H1 (cell line): ENCODE measurements around the gene MATN1.

Source experiments
- CTCF ChIP-seq, 3 experiments: IDR thresholded peaks; 1 replicate in 2 of 3; 2 replicates in 1 of 3; pipeline versions ENCODE4 v1.5.1 to v1.6.1; 2011; ENCODE audit warnings: low read length in 3 of 3, mild to moderate bottlenecking in 3 of 3, inconsistent platforms in 2 of 3, low read depth in 1 of 3, moderate library complexity in 1 of 3; ENCODE audit not compliant: insufficient read depth in 1 of 3; ENCODE audit errors: control extremely low read depth in 1 of 3
- E2F6 ChIP-seq: IDR thresholded peaks from 2 replicates; pipeline ENCODE4 v1.6.1; 2012; ENCODE audit warnings: inconsistent platforms
- FOSL1 ChIP-seq: IDR thresholded peaks from 2 replicates; pipeline ENCODE4 v1.6.1; 2011; ENCODE audit warnings: mild to moderate bottlenecking, low read depth, low read length, moderate library complexity; ENCODE audit not compliant: insufficient read depth
- JUND ChIP-seq: IDR thresholded peaks from 2 replicates; pipeline ENCODE4 v1.6.1; 2011; ENCODE audit warnings: mild to moderate bottlenecking, improper control_type of control experiment, low read length
- MAX ChIP-seq: IDR thresholded peaks from 2 replicates; pipeline ENCODE4 v1.6.1; 2012; ENCODE audit warnings: inconsistent platforms
- NRF1 ChIP-seq: IDR thresholded peaks from 2 replicates; pipeline ENCODE4 v1.6.1; 2011; ENCODE audit warnings: mild to moderate bottlenecking, low read depth, low read length, improper control_type of control experiment
- POLR2A ChIP-seq, 2 experiments: IDR thresholded peaks; 1 replicate in 1 of 2; 2 replicates in 1 of 2; pipeline ENCODE4 v1.6.1; 2011; ENCODE audit warnings: low read depth in 2 of 2, low read length in 2 of 2, mild to moderate bottlenecking in 2 of 2; ENCODE audit errors: control extremely low read depth in 1 of 2
- RAD21 ChIP-seq, 2 experiments: IDR thresholded peaks in 1 of 2; conservative IDR thresholded peaks in 1 of 2; 2 replicates each; pipeline ENCODE4 v1.6.1; 2011; ENCODE audit warnings: low read depth in 2 of 2, low read length in 2 of 2, improper control_type of control experiment in 1 of 2, inconsistent platforms in 1 of 2, mild to moderate bottlenecking in 1 of 2, moderate library complexity in 1 of 2
- SIRT6 ChIP-seq: IDR thresholded peaks from one replicate; pipeline ENCODE4 v1.7.1; 2012; ENCODE audit warnings: low read length, inconsistent platforms
- SUZ12 ChIP-seq: fragments of 200-600 bp; sonication (generic); IDR thresholded peaks from 2 replicates; pipeline ENCODE4 v1.6.1; 2012; ENCODE audit warnings: mild to moderate bottlenecking, inconsistent platforms, low read length, moderate library complexity, mixed read lengths
- TAF1 ChIP-seq: IDR thresholded peaks from 2 replicates; pipeline ENCODE4 v1.6.1; 2011; ENCODE audit warnings: mild to moderate bottlenecking, low read depth, low read length
- TCF12 ChIP-seq: IDR thresholded peaks from 2 replicates; pipeline ENCODE4 v1.6.1; 2011; ENCODE audit warnings: low read depth, mild to moderate bottlenecking, low read length
- YY1 ChIP-seq: IDR thresholded peaks from 2 replicates; pipeline ENCODE4 v1.6.1; 2011; ENCODE audit warnings: low read depth, mild to moderate bottlenecking, low read length

- TF ChIP-seq POLR2A (IDR thresholded peaks at IDR 0.05; ENCODE audit: control extremely low read depth in 1 of 2, low read depth in 2 of 2, low read length in 2 of 2) (no peak), CTCF (IDR thresholded peaks at IDR 0.05; ENCODE audit: control extremely low read depth in 1 of 3, insufficient read depth in 1 of 3, low read depth in 1 of 3, low read length in 3 of 3) (no peak), JUND (no peak), RAD21 (IDR thresholded peaks at IDR 0.05 in 1 of 2, conservative IDR thresholded peaks at IDR 0.05 in 1 of 2; ENCODE audit: low read depth in 2 of 2, low read length in 2 of 2) (no peak), YY1 (no peak), TAF1 (no peak), FOSL1 (no peak), E2F6 (no peak), NRF1 (no peak), SIRT6 (no peak), TCF12 (no peak), MAX (no peak), SUZ12 (no peak)
These were observed 35.5 kb upstream of the MATN1 start for GRCh38 chr1:30758785-30759380.
